ENCODE measurements around the gene RASA2.

Gene RASA2

DNA sequence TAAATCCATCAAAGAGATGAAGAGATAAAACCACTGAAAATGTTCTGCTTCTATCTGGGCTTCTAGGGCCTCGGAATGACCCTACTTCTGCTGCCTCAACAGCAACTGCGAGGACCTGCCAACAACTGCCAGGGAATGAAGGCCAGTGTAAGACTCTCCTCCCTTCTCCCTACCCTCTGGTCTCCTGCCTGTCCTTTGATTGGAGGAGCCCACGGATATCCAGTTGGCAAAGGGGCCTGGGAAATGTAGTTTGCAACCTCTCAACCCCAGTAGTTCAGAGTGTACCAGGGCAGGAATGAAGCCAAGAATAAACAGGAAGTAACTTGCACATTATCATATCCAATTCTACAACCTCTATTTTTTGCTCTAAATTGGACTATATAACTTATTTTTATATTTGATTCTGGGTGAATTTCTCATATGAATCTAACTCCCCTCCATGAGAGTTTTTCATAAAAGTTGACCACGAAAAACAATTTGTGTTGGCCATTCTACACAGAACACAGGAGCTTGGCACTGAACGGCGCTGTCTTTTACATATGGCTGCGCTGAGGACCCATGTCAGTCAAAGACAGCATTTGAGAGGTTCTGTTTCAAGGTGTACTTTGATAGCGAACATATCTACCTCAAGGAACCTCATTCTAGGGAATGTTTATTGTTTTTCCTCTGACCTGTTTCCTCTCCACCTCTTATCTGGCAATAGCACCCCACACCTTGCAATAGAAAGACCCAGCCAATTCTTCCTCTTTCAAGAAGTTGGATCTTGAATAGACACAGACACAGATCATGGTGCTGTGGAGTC, 160.1 kb downstream of the RASA2 start:
- Histone ChIP-seq H3K36me3 (ENCODE audit: control insufficient read depth in 5 of 5, insufficient read depth in 5 of 5, low read length in 5 of 5) (no peaks in the 10 kb centered on the region), H3K4me1 (ENCODE audit: control insufficient read depth in 5 of 5, insufficient read depth in 5 of 5, low read length in 5 of 5) (peaks cover 1 to 13% (median 9%) of the 10 kb centered on the region in 5 donors), H3K9me3 (ENCODE audit: control insufficient read depth in 5 of 5, low read length in 5 of 5) (peaks cover 0 to 4% (median 0%) of the 10 kb centered on the region in 5 donors), H3K27ac (ENCODE audit: low read depth, low read length) (no peak overlapping the region), H3K4me3 (ENCODE audit: low read depth in 1 of 5, low read length in 5 of 5) (no peak overlapping the region), H3K27me3 (ENCODE audit: control insufficient read depth in 5 of 5, insufficient read depth in 4 of 5, low read length in 5 of 5) (no peaks in the 10 kb centered on the region), H3K9ac (ENCODE audit: low read length in 5 of 5) (no peak overlapping the region)

DNA sequence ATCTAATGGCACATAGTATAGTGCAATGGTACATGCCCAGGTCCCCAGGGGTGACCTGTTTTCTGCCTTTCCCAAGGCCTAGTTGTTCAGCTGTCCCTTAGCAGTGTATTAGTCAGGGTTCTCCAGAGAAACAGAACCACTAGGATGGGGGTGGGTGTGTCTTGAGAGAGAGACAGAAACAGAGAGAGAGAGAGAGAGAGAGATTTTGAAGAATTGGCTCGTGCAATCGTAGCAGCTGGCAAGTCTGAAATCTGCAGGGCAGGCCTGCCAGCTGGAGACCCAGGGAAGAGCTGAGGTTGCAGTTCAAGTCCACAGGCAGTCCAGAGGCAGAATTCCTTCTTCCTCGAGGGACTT, 160.7 kb downstream of the RASA2 start:
- Histone ChIP-seq H3K4me1 (ENCODE audit: control insufficient read depth in 5 of 5, insufficient read depth in 5 of 5, low read length in 5 of 5) (peaks cover 1 to 13% (median 9%) of the 10 kb centered on the region in 5 donors), H3K36me3 (ENCODE audit: control insufficient read depth in 5 of 5, insufficient read depth in 5 of 5, low read length in 5 of 5) (no peaks in the 10 kb centered on the region), H3K27me3 (ENCODE audit: control insufficient read depth in 5 of 5, insufficient read depth in 4 of 5, low read length in 5 of 5) (no peaks in the 10 kb centered on the region), H3K9ac (ENCODE audit: low read length in 5 of 5) (no peak overlapping the region), H3K4me3 (ENCODE audit: low read depth in 1 of 5, low read length in 5 of 5) (no peak overlapping the region), H3K9me3 (ENCODE audit: control insufficient read depth in 5 of 5, low read length in 5 of 5) (peaks cover 0 to 4% (median 0%) of the 10 kb centered on the region in 5 donors), H3K27ac (ENCODE audit: low read depth, low read length) (no peak overlapping the region)

DNA sequence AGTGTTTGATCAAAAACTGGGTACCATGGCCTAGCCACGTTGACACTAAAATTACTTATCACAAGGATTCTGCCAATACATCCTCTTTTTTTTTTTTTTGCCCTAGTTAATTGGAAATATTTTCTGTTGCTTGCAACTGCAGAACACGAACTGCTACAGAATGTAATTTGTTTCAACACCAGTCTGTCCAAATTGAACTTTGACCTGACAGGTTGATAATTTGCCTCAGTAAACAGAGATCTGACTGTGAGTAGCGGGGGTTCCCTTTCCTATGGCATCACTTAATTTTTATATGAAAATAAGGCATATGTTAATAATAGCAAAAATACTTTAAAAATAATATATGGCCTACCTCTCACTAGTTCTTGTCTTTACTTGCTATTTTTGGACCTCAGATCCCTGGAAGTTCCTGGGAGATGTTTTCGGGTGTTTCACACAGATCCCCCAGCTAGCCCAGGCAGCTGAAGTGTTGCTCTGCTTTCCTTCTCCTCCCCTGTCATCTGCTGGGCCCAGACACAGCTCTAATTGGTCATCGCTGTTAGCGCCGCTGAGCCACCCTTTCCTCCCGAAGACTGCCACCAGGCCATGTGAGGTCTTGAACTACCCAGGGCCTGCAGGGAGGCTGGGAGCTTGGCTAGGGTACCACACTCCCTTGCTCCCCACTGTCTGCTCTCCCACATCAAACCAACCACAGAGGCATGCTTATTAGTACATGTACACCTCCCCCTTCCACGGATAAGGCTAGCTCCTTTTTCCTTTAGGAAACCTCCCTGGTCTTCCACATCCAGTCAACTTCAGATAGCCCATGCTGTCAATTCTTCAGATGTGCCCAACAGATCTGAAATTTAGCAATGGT, 161.5 kb downstream of the RASA2 start:
- Histone ChIP-seq H3K9ac (ENCODE audit: low read length in 5 of 5) (no peak overlapping the region), H3K4me1 (ENCODE audit: control insufficient read depth in 5 of 5, insufficient read depth in 5 of 5, low read length in 5 of 5) (peaks cover 1 to 13% (median 9%) of the 10 kb centered on the region in 5 donors), H3K9me3 (ENCODE audit: control insufficient read depth in 5 of 5, low read length in 5 of 5) (peaks cover 0 to 4% (median 0%) of the 10 kb centered on the region in 5 donors), H3K4me3 (ENCODE audit: low read depth in 1 of 5, low read length in 5 of 5) (no peak overlapping the region), H3K27me3 (ENCODE audit: control insufficient read depth in 5 of 5, insufficient read depth in 4 of 5, low read length in 5 of 5) (no peaks in the 10 kb centered on the region), H3K27ac (ENCODE audit: low read depth, low read length) (no peak overlapping the region), H3K36me3 (ENCODE audit: control insufficient read depth in 5 of 5, insufficient read depth in 5 of 5, low read length in 5 of 5) (no peaks in the 10 kb centered on the region)

DNA sequence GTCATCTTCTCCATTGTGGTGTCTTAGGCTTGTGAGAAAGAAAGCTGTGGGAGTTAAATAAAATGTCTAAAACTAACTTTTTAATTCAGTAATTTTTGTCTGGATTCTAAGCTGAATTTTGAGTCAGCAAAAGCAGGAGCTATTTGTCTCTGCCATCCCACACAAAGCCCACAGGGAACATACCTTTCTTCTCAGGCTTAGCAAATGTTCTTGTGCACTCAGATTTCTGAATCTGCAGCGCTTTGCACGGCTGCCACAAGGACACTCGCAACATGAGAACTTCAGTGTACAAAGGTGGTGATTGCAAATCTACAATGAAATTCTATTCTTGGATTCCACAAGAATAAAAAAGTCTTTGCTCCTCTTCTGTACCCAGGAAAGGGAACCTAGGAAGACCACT, 163.0 kb downstream of the RASA2 start:
- Histone ChIP-seq H3K36me3 (ENCODE audit: control insufficient read depth in 5 of 5, insufficient read depth in 5 of 5, low read length in 5 of 5) (no peaks in the 10 kb centered on the region), H3K27me3 (ENCODE audit: control insufficient read depth in 5 of 5, insufficient read depth in 4 of 5, low read length in 5 of 5) (no peaks in the 10 kb centered on the region), H3K9me3 (ENCODE audit: control insufficient read depth in 5 of 5, low read length in 5 of 5) (peaks cover 0 to 4% (median 0%) of the 10 kb centered on the region in 5 donors), H3K4me1 (ENCODE audit: control insufficient read depth in 5 of 5, insufficient read depth in 5 of 5, low read length in 5 of 5) (peaks cover 1 to 9% (median 3%) of the 10 kb centered on the region in 5 donors), H3K9ac (ENCODE audit: low read length in 5 of 5) (no peak overlapping the region), H3K27ac (ENCODE audit: low read depth, low read length) (no peak overlapping the region), H3K4me3 (ENCODE audit: low read depth in 1 of 5, low read length in 5 of 5) (no peak overlapping the region)

DNA sequence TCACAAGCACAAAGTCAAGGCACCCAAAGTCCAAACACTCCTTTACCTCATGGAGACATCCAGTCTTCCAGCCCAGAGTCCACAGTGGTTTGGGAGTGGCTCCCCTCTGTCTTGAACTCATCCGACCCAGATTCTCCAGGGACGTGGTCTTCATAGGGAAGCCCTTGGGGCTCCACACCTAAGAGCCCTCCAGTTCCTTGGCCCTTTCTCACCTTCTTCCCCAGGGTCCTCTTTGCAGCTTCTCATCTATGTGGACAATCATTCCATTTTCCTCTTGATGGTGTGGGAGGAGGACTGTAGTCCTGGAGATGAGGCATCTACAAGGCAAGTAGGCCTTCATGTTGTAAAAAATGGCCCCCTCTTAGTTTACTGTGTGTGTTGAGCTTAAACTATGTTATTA, 164.0 kb downstream of the RASA2 start:
- no peak overlapping the region for H3K9ac ChIP-seq (ENCODE audit: low read length in 5 of 5)
- no peak overlapping the region for H3K27ac ChIP-seq (ENCODE audit: low read depth, low read length)
- H3K9me3 ChIP-seq (ENCODE audit: control insufficient read depth in 5 of 5, low read length in 5 of 5) = peaks cover 0 to 4% (median 0%) of the 10 kb centered on the region in 5 donors
- H3K4me3 ChIP-seq (ENCODE audit: low read depth in 1 of 5, low read length in 5 of 5) = no peak overlapping the region
- H3K36me3 ChIP-seq (ENCODE audit: control insufficient read depth in 5 of 5, insufficient read depth in 5 of 5, low read length in 5 of 5) = no peaks in the 10 kb centered on the region
- H3K27me3 ChIP-seq (ENCODE audit: control insufficient read depth in 5 of 5, insufficient read depth in 4 of 5, low read length in 5 of 5) = no peaks in the 10 kb centered on the region
- peaks cover 0 to 5% (median 0%) of the 10 kb centered on the region in 5 donors for H3K4me1 ChIP-seq (ENCODE audit: control insufficient read depth in 5 of 5, insufficient read depth in 5 of 5, low read length in 5 of 5)

DNA sequence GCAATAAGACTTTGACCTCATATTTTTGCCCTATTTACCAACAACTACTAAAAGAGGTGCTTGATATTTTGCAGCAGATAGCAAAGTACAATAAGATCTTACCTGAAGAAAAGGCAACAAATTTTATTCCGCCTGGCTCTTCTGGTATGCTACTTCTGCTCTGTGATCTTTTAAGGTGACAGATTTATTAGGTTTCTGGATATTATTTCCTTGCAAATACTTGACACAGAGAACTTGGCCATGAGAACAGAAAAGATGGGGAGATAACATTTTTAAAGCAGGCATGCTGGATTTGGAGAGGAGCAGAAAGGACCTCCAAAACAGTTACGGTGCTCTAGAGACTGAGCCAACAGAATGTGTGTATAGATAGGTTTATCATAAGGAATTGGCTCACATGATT, 164.6 kb downstream of the RASA2 start:
- H3K9me3 ChIP-seq (ENCODE audit: control insufficient read depth in 5 of 5, low read length in 5 of 5) = peaks cover 0 to 4% (median 0%) of the 10 kb centered on the region in 5 donors

DNA sequence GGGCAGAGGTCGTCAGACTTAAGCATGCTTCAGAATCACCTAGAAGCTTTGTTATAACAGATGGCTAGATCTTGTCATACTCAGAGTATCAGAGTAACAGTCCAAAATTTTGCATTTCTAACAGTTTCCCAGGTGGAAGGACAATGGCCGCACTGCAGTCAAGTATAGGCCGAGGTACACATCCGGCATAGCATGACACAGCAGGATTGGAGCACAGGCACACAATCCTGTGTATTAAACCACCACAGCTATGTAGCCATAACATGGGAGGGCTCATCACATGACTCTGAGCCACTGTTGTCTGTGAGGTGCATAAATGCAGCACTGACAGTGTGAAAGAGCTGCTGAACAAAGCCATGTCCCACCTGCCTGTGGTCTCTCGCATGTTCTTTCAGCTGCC, 165.5 kb downstream of the RASA2 start:
- H3K27me3 ChIP-seq (ENCODE audit: control insufficient read depth in 5 of 5, insufficient read depth in 4 of 5, low read length in 5 of 5) = peaks cover 0 to under 1% (median 0%) of the 10 kb centered on the region in 5 donors
- no peaks in the 10 kb centered on the region for H3K36me3 ChIP-seq (ENCODE audit: control insufficient read depth in 5 of 5, insufficient read depth in 5 of 5, low read length in 5 of 5)
- H3K27ac ChIP-seq (ENCODE audit: low read depth, low read length) = no peak overlapping the region
- no peak overlapping the region for H3K4me3 ChIP-seq (ENCODE audit: low read depth in 1 of 5, low read length in 5 of 5)
- no peak overlapping the region for H3K9ac ChIP-seq (ENCODE audit: low read length in 5 of 5)
- peaks cover 0 to 5% (median 0%) of the 10 kb centered on the region in 5 donors for H3K4me1 ChIP-seq (ENCODE audit: control insufficient read depth in 5 of 5, insufficient read depth in 5 of 5, low read length in 5 of 5)
- H3K9me3 ChIP-seq (ENCODE audit: control insufficient read depth in 5 of 5, low read length in 5 of 5) = peaks cover 0 to 5% (median 3%) of the 10 kb centered on the region in 5 donors

More for the DNA sequence above, 164.6 kb downstream of the RASA2 start:
- Histone ChIP-seq H3K4me3 (ENCODE audit: low read depth in 1 of 5, low read length in 5 of 5) (no peak overlapping the region), H3K4me1 (ENCODE audit: control insufficient read depth in 5 of 5, insufficient read depth in 5 of 5, low read length in 5 of 5) (peaks cover 0 to 5% (median 0%) of the 10 kb centered on the region in 5 donors), H3K27ac (ENCODE audit: low read depth, low read length) (no peak overlapping the region), H3K36me3 (ENCODE audit: control insufficient read depth in 5 of 5, insufficient read depth in 5 of 5, low read length in 5 of 5) (no peaks in the 10 kb centered on the region), H3K27me3 (ENCODE audit: control insufficient read depth in 5 of 5, insufficient read depth in 4 of 5, low read length in 5 of 5) (no peaks in the 10 kb centered on the region), H3K9ac (ENCODE audit: low read length in 5 of 5) (no peak overlapping the region)

DNA sequence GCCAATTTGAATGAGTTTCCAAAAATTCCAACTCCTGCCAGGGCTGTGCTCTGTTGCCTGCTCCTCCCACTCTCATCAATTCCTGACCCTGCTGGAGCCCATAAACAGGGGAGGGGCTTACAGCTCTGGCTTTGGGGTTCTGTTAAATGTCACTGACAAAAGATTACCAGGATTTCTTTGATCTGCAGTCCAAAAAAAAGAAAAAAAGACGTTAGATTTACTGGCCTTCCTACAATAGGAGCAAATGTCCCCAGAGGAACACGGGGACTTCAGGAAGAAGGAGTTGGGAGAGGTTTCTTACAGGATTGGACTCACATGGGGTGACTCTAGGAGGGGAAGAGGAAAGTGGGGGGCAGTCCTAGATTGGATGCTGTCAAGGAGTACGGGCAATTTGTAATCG, 167.0 kb downstream of the RASA2 start:
- Histone ChIP-seq H3K27ac (ENCODE audit: low read depth, low read length) (no peak overlapping the region), H3K36me3 (ENCODE audit: control insufficient read depth in 5 of 5, insufficient read depth in 5 of 5, low read length in 5 of 5) (no peaks in the 10 kb centered on the region), H3K9ac (ENCODE audit: low read length in 5 of 5) (no peak overlapping the region), H3K27me3 (ENCODE audit: control insufficient read depth in 5 of 5, insufficient read depth in 4 of 5, low read length in 5 of 5) (peaks cover 0 to 5% (median 0%) of the 10 kb centered on the region in 5 donors), H3K4me3 (ENCODE audit: low read depth in 1 of 5, low read length in 5 of 5) (no peak overlapping the region), H3K4me1 (ENCODE audit: control insufficient read depth in 5 of 5, insufficient read depth in 5 of 5, low read length in 5 of 5) (peaks cover 0 to 5% (median 0%) of the 10 kb centered on the region in 5 donors), H3K9me3 (ENCODE audit: control insufficient read depth in 5 of 5, low read length in 5 of 5) (peaks cover 0 to 7% (median 5%) of the 10 kb centered on the region in 5 donors)

DNA sequence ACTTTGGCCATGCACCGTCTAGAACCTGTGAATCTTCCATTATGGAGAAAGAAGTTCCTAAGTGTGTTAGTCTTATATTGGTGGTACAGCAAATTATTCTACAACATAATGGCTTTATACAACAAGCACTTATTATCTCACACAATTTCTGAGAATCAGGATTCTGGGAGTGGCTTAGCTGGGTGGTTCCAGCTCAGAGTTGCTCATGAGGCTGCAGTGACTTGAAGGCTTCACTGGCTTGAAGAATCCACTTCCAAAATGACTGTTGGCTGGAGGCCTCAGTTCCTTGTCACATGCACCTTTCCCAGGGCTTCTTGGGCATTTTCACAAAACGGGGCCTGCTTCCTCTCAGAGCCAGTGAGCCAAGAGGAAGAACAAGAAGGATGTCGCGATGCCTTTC, 169.0 kb downstream of the RASA2 start:
- no peak overlapping the region for H3K27ac ChIP-seq (ENCODE audit: low read depth, low read length)

DNA sequence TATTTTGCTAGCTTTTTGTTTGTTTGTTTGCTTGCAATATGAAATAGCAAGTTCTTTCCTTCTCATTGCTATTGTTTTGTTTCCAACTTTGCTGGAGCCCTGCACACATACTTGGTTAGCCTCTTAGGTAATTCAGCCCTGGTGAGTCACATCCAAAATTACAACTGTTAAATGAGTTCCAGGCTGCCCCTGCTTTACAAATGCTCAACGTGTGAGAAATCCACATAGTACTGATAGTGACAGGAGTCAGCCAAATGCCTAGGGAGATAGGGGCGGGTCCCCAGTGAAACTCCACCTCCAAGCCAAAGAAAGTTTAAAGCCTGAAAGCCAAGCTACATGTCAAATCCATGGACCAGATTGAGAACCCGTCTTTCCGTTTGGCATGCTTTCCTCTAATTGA, 169.9 kb downstream of the RASA2 start:
- peaks cover 0 to 19% (median 16%) of the 10 kb centered on the region in 5 donors for H3K4me1 ChIP-seq (ENCODE audit: control insufficient read depth in 5 of 5, insufficient read depth in 5 of 5, low read length in 5 of 5)
- H3K27ac ChIP-seq (ENCODE audit: low read depth, low read length) = no peak overlapping the region
- H3K27me3 ChIP-seq (ENCODE audit: control insufficient read depth in 5 of 5, insufficient read depth in 4 of 5, low read length in 5 of 5) = peaks cover 0 to 5% (median 0%) of the 10 kb centered on the region in 5 donors
- H3K9me3 ChIP-seq (ENCODE audit: control insufficient read depth in 5 of 5, low read length in 5 of 5) = peaks cover 0 to 7% (median 5%) of the 10 kb centered on the region in 5 donors
- no peak overlapping the region for H3K4me3 ChIP-seq (ENCODE audit: low read depth in 1 of 5, low read length in 5 of 5)
- no peaks in the 10 kb centered on the region for H3K36me3 ChIP-seq (ENCODE audit: control insufficient read depth in 5 of 5, insufficient read depth in 5 of 5, low read length in 5 of 5)
- no peak overlapping the region for H3K9ac ChIP-seq (ENCODE audit: low read length in 5 of 5)

More for the DNA sequence above, 169.0 kb downstream of the RASA2 start:
- H3K4me1 ChIP-seq (ENCODE audit: control insufficient read depth in 5 of 5, insufficient read depth in 5 of 5, low read length in 5 of 5) = peaks cover 0 to 16% (median 13%) of the 10 kb centered on the region in 5 donors
- no peaks in the 10 kb centered on the region for H3K36me3 ChIP-seq (ENCODE audit: control insufficient read depth in 5 of 5, insufficient read depth in 5 of 5, low read length in 5 of 5)
- H3K27me3 ChIP-seq (ENCODE audit: control insufficient read depth in 5 of 5, insufficient read depth in 4 of 5, low read length in 5 of 5) = peaks cover 0 to 5% (median 0%) of the 10 kb centered on the region in 5 donors
- peaks cover 0 to 7% (median 5%) of the 10 kb centered on the region in 5 donors for H3K9me3 ChIP-seq (ENCODE audit: control insufficient read depth in 5 of 5, low read length in 5 of 5)
- H3K4me3 ChIP-seq (ENCODE audit: low read depth in 1 of 5, low read length in 5 of 5) = no peak overlapping the region
- H3K9ac ChIP-seq (ENCODE audit: low read length in 5 of 5) = no peak overlapping the region
